Left cardiac atrium (tissue), 4 donors: Measurements from ENCODE around the gene NARS2. TPM values are rescaled to one million over a fixed set of nuclear protein-coding genes. Genes with fewer than 3 reads are reported as not detected.

ENCODE experiments used
- ATAC-seq, 2 donors: fragments of 200-7000 bp; cut with Tn5 transposase; one replicate each; pipeline ENCODE4 v1.9.1; 2020; ENCODE audit warnings: mild to moderate bottlenecking in 2 of 2, moderate library complexity in 2 of 2
- DNase-seq: peaks from one replicate; pipeline ENCODE4 v3.0.0-alpha.2; 2020
- intact Hi-C, 2 donors: fragments of 100-400 bp; cut with DNase I; formaldehyde crosslinking; loops; one replicate each; pipeline versions ENCODE4 v1.14.1 to v1.15.1; 2022 to 2023
- total RNA-seq, 2 donors: library from RNA; stranded (reverse); fragmentation: NEBNext Ultra II Directional; extraction: Animal tissue kit (Norgen Biotek cat#: 25700); gene quantifications; one replicate each; pipeline ENCODE4 v1.2.1, GENCODE V29; 2021
- donor health status: DM: no; HTN: yes; CAD: no.
- donor health status: DM: no; HTN: yes; CAD: no; lungs with severe emphysema.
- donor health status: DM: yes; HTN: yes; CAD: no.
- donor health status: Dilated cardiomyopathy.

Gene NARS2
- total RNA-seq, 2 donors from 2014 or later, result 11.2 to 11.8 TPM

- intact Hi-C loops, result no loop called here
- no peak for ATAC-seq
- DNase-seq, result no peak
Measured at GRCh38 chr11:78403781-78404180, 170.9 kb downstream of the NARS2 start.

GRCh38 chr11:78402847-78403246 lies 171.8 kb downstream of the NARS2 start:
- no peak for ATAC-seq
- DNase-seq, result no peak
- intact Hi-C loops, result no loop called here

GRCh38 chr11:78400702-78401101 lies 174.0 kb downstream of the NARS2 start:
- DNase-seq (no peak), ATAC-seq (peak in 1 of 2 donors; percentile 23)
- intact Hi-C loops, result no loop called here

- no peak for DNase-seq
- intact Hi-C loops, result no loop called here
- ATAC-seq, result no peak
Measured at GRCh38 chr11:78400116-78400515, 174.5 kb downstream of the NARS2 start.

GRCh38 chr11:78399136-78399535 lies 175.5 kb downstream of the NARS2 start:
- DNase-seq (no peak), ATAC-seq (no peak)
- intact Hi-C loops, result no loop called here

GRCh38 chr11:78398715-78399114 lies 175.9 kb downstream of the NARS2 start:
- DNase-seq, result no peak
- intact Hi-C loops, result no loop called here
- ATAC-seq, result no peak

GRCh38 chr11:78397398-78397797 lies 177.3 kb downstream of the NARS2 start:
- intact Hi-C loops, result no loop called here
- DNase-seq (no peak), ATAC-seq (no peak)

GRCh38 chr11:78395597-78395996 lies 179.1 kb downstream of the NARS2 start:
- ATAC-seq (no peak), DNase-seq (no peak)
- intact Hi-C loops, result no loop called here

GRCh38 chr11:78392854-78393253 lies 181.8 kb downstream of the NARS2 start:
- peak in 1 of 2 donors; percentile 21 for ATAC-seq
- no peak for DNase-seq
- intact Hi-C loops, result no loop called here

GRCh38 chr11:78391424-78391823 lies 183.2 kb downstream of the NARS2 start:
- intact Hi-C loops, result no loop called here
- ATAC-seq (no peak), DNase-seq (no peak)

- DNase-seq (no peak), ATAC-seq (no peak)
- intact Hi-C loops, result no loop called here
Measured at GRCh38 chr11:78390809-78391208, 183.9 kb downstream of the NARS2 start.

GRCh38 chr11:78386215-78386941 lies 188.3 kb downstream of the NARS2 start:
- intact Hi-C loops, result no loop called here
- ATAC-seq (no peak), DNase-seq (no peak)

Other genes with a start within 250 kb of the NARS2 start
- gene GAB2, start 157.0 kb downstream of the NARS2 start, total RNA-seq, result 10 to 100 TPM; 24.2 to 31.7 TPM